HG02870 (cell line): ENCODE data around the gene CBLN1.

Source experiments
- ATAC-seq: cut with Tn5 transposase; IDR thresholded peaks from one replicate; pipeline ENCODE4 v1.9.1; 2021; ENCODE audit warnings: mild to moderate bottlenecking, moderate library complexity; ENCODE audit not compliant: unreplicated experiment

CBLN1 gene

GRCh38 chr16:49281480-49281842 lies at the start of gene CBLN1:
Gene CBLN1, minus strand, starts transcription at chr16:49281838. Its CDS starts 373 bp downstream, at chr16:49281465.
- peak; percentile 9 for ATAC-seq

GRCh38 chr16:49330562-49331201 lies 49.0 kb upstream of the CBLN1 start:
- no peak for ATAC-seq

- no peak for ATAC-seq
These were observed 46.7 kb upstream of the CBLN1 start for GRCh38 chr16:49328325-49328724.

- ATAC-seq, result no peak
These were observed 45.8 kb upstream of the CBLN1 start for GRCh38 chr16:49327466-49327865.

- ATAC-seq, result no peak
These were observed 43.1 kb upstream of the CBLN1 start for GRCh38 chr16:49324703-49325102.

- no peak for ATAC-seq
These were observed 34.0 kb upstream of the CBLN1 start for GRCh38 chr16:49315602-49316001.

- no peak for ATAC-seq
These were observed 30.8 kb upstream of the CBLN1 start for GRCh38 chr16:49312389-49312985.

- no peak for ATAC-seq
These were observed 30.2 kb upstream of the CBLN1 start for GRCh38 chr16:49311823-49312222.

GRCh38 chr16:49307176-49307575 lies 25.5 kb upstream of the CBLN1 start:
- no peak for ATAC-seq

- no peak for ATAC-seq
These were observed 23.8 kb upstream of the CBLN1 start for GRCh38 chr16:49305406-49305805.

GRCh38 chr16:49292413-49292812 lies 10.8 kb upstream of the CBLN1 start:
- no peak for ATAC-seq

- no peak for ATAC-seq
These were observed 5.9 kb upstream of the CBLN1 start for GRCh38 chr16:49287572-49287971.

GRCh38 chr16:49284962-49285361 lies 3.3 kb upstream of the CBLN1 start:
- no peak for ATAC-seq

GRCh38 chr16:49283376-49284049 lies 1.9 kb upstream of the CBLN1 start:
- ATAC-seq, result no peak

- ATAC-seq, result no peak
These were observed 1.2 kb upstream of the CBLN1 start for GRCh38 chr16:49282690-49283375.

GRCh38 chr16:49281843-49282642 lies 405 bp upstream of the CBLN1 start:
- peak; percentile 90 for ATAC-seq

GRCh38 chr16:49280841-49281371 lies 732 bp downstream of the CBLN1 start:
- ATAC-seq, result no peak

GRCh38 chr16:49280105-49280741 lies 1.4 kb downstream of the CBLN1 start:
- no peak for ATAC-seq

- no peak for ATAC-seq
These were observed 2.5 kb downstream of the CBLN1 start for GRCh38 chr16:49278944-49279725.

GRCh38 chr16:49278567-49278827 lies 3.1 kb downstream of the CBLN1 start:
- no peak for ATAC-seq
